ENCODE data around the gene GALNS.

The GALNS gene

DNA sequence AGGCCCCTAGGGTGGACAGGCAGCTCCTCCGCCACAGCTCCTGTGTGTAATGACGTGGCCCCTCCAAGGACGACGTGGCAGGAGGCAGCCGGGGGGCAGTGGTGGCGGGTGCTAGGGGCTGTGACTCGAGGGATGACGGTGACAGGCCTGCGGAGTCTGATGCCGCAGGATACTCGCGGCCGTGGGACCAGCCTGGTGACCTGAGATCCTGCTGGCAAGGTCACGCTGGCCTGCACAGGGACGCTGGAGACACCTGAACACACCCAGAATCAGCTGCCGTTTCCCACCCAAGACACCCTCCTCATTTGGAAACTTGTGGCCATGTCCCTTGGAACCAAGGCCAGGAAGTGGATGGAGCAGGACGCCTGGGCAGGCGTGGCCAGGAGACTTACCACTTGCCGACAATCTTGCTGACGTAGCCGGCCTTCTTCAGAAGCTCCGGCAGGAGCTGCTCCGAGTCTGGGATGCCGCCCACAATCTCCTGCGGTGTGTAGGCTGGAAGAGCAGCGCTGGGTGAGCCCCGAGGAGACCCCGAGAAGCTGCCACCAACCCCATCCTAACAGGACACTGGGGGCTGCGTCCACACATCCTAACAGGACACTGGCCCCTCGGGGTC lies 16.0 kb downstream of the GALNS start:
- TF ChIP-seq EP300 (IDR thresholded peaks at IDR 0.05; ENCODE audit: borderline replicate concordance) (no peak), CREB1 (IDR thresholded peaks at IDR 0.05; ENCODE audit: low read depth) (no peak), REST (IDR thresholded peaks at IDR 0.05; ENCODE audit: low read depth) (no peak), FOXM1 (IDR thresholded peaks at IDR 0.05; ENCODE audit: borderline replicate concordance, low read depth) (no peak), USF1 (IDR thresholded peaks at IDR 0.05) (no peak), TEAD4 (IDR thresholded peaks at IDR 0.05) (no peak), MAX (IDR thresholded peaks at IDR 0.05) (no peak), CEBPB (IDR thresholded peaks at IDR 0.05) (no peak)

- no peak for TF ChIP-seq TCF12 (IDR thresholded peaks at IDR 0.05; ENCODE audit: low read depth)
- no peak for TF ChIP-seq TEAD4 (IDR thresholded peaks at IDR 0.05)
- no peak for TF ChIP-seq USF1 (IDR thresholded peaks at IDR 0.05)
- TF ChIP-seq REST (IDR thresholded peaks at IDR 0.05; ENCODE audit: low read depth): no peak
- no peak for TF ChIP-seq CREB1 (IDR thresholded peaks at IDR 0.05; ENCODE audit: low read depth)
- TF ChIP-seq EP300 (IDR thresholded peaks at IDR 0.05; ENCODE audit: borderline replicate concordance): no peak
These were observed 16.8 kb downstream of the GALNS start for GRCh38 chr16:88839745-88840599.

- TF ChIP-seq REST (IDR thresholded peaks at IDR 0.05; ENCODE audit: low read depth) (no peak), RAD21 (IDR thresholded peaks at IDR 0.05; ENCODE audit: low read depth) (no peak), ZBTB7A (IDR thresholded peaks at IDR 0.05; ENCODE audit: low read depth) (no peak), EGR1 (IDR thresholded peaks at IDR 0.05) (no peak), TAF1 (IDR thresholded peaks at IDR 0.05; ENCODE audit: low read depth) (no peak)
These were observed 17.7 kb downstream of the GALNS start for GRCh38 chr16:88839026-88839529.

GRCh38 chr16:88838566-88838965 lies 18.2 kb downstream of the GALNS start:
- TF ChIP-seq USF1 (IDR thresholded peaks at IDR 0.05): no peak
- TF ChIP-seq EGR1 (IDR thresholded peaks at IDR 0.05): no peak
- TF ChIP-seq CREB1 (IDR thresholded peaks at IDR 0.05; ENCODE audit: low read depth): no peak
- TF ChIP-seq RAD21 (IDR thresholded peaks at IDR 0.05; ENCODE audit: low read depth): no peak
- TF ChIP-seq YY1 (IDR thresholded peaks at IDR 0.05; ENCODE audit: low read depth): no peak
- no peak for TF ChIP-seq TEAD4 (IDR thresholded peaks at IDR 0.05)
- no peak for TF ChIP-seq NFIC (IDR thresholded peaks at IDR 0.05)
- TF ChIP-seq ZBTB7A (IDR thresholded peaks at IDR 0.05; ENCODE audit: low read depth): no peak
- no peak for TF ChIP-seq MAX (IDR thresholded peaks at IDR 0.05)
- no peak for TF ChIP-seq REST (IDR thresholded peaks at IDR 0.05; ENCODE audit: low read depth)
- no peak for TF ChIP-seq EP300 (IDR thresholded peaks at IDR 0.05; ENCODE audit: borderline replicate concordance)
- TF ChIP-seq FOXM1 (IDR thresholded peaks at IDR 0.05; ENCODE audit: borderline replicate concordance, low read depth): no peak
- no peak for TF ChIP-seq TAF1 (IDR thresholded peaks at IDR 0.05; ENCODE audit: low read depth)
- no peak for TF ChIP-seq TCF12 (IDR thresholded peaks at IDR 0.05; ENCODE audit: low read depth)
- no peak for TF ChIP-seq CEBPB (IDR thresholded peaks at IDR 0.05)
